Measurements from ENCODE around the gene RNF38.

- TF ChIP-seq CTCF (IDR thresholded peaks at IDR 0.05; ENCODE audit: poor library complexity, severe bottlenecking) (no peak), POLR2AphosphoS5 (IDR thresholded peaks at IDR 0.05) (no peak), RAD21 (conservative IDR thresholded peaks at IDR 0.05) (no peak), EP300 (conservative IDR thresholded peaks at IDR 0.05; ENCODE audit: poor library complexity, severe bottlenecking) (no peak), SMC3 (conservative IDR thresholded peaks at IDR 0.05; ENCODE audit: poor library complexity) (no peak), TAF1 (IDR thresholded peaks at IDR 0.05; ENCODE audit: low read depth) (no peak)
These were observed 80.9 kb downstream of the RNF38 start for GRCh38 chr9:36319183-36319582.

Data from neural cell (in vitro differentiated cells).